Measurements from ENCODE around the gene GIPR.

GIPR gene

GRCh38 chr19:45637890-45638667, 29.9 kb upstream of the GIPR start:
- no CpG with 5 or more reads among the region's 19 CpGs for WGBS (ENCODE audit: insufficient coverage, insufficient read length)
- no peak for DNase-seq (ENCODE audit: low read depth, low spot score)
- no peak overlapping the region; the same call in 1 of the 2 replicates for H3K4me3 ChIP-seq (ENCODE audit: low read length)
- no peaks in the 10 kb centered on the region for H3K9me3 ChIP-seq (ENCODE audit: control insufficient read depth, insufficient read depth, low read length)
- peaks cover 2% of the 10 kb centered on the region; the same call in 1 of the 2 replicates for H3K4me1 ChIP-seq (ENCODE audit: control insufficient read depth, insufficient read depth, low read length)
- H3K27ac ChIP-seq (ENCODE audit: low read length) = no peak overlapping the region
- H3K27me3 ChIP-seq (ENCODE audit: control insufficient read depth, insufficient read depth, low read length) = no peaks in the 10 kb centered on the region
- H3K36me3 ChIP-seq (ENCODE audit: control insufficient read depth, insufficient read depth, low read length) = no peaks in the 10 kb centered on the region

- DNase-seq (ENCODE audit: low read depth, low spot score) = no peak
- Histone ChIP-seq H3K4me3 (ENCODE audit: low read length) (peak within 1 kb of the TSS; percentile 14; the same call in 1 of the 2 replicates), H3K36me3 (ENCODE audit: control insufficient read depth, insufficient read depth, low read length) (no peaks in the 10 kb centered on the region), H3K4me1 (ENCODE audit: control insufficient read depth, insufficient read depth, low read length) (peaks cover 4% of the 10 kb centered on the region; the same call in 1 of the 2 replicates), H3K9me3 (ENCODE audit: control insufficient read depth, insufficient read depth, low read length) (no peaks in the 10 kb centered on the region), H3K27ac (ENCODE audit: low read length) (no peak within 1 kb of the TSS), H3K27me3 (ENCODE audit: control insufficient read depth, insufficient read depth, low read length) (no peaks in the 10 kb centered on the region)
- no CpG with 5 or more reads among the region's 52 CpGs for WGBS (ENCODE audit: insufficient coverage, insufficient read length)
Observed at GRCh38 chr19:45638930-45639729, 28.9 kb upstream of the GIPR start, which contains the start of gene EML2. Gene EML2, minus strand, starts transcription at chr19:45639397. Its CDS starts 21 bp downstream, at chr19:45639376.

GRCh38 chr19:45640849-45641273, 27.2 kb upstream of the GIPR start:
- Histone ChIP-seq H3K27me3 (ENCODE audit: control insufficient read depth, insufficient read depth, low read length) (no peaks in the 10 kb centered on the region), H3K27ac (ENCODE audit: low read length) (no peak overlapping the region), H3K4me3 (ENCODE audit: low read length) (peak overlapping the region; percentile 11; the same call in 1 of the 2 replicates), H3K9me3 (ENCODE audit: control insufficient read depth, insufficient read depth, low read length) (no peaks in the 10 kb centered on the region), H3K36me3 (ENCODE audit: control insufficient read depth, insufficient read depth, low read length) (no peaks in the 10 kb centered on the region), H3K4me1 (ENCODE audit: control insufficient read depth, insufficient read depth, low read length) (peaks cover 7% of the 10 kb centered on the region; the same call in 1 of the 2 replicates)
- no peak for DNase-seq (ENCODE audit: low read depth, low spot score)
- WGBS (ENCODE audit: insufficient coverage, insufficient read length) = no CpG with 5 or more reads among the region's 17 CpGs

- WGBS (ENCODE audit: insufficient coverage, insufficient read length) = no CpG with 5 or more reads among the region's 40 CpGs
- H3K4me1 ChIP-seq (ENCODE audit: control insufficient read depth, insufficient read depth, low read length) = peaks cover 7% of the 10 kb centered on the region; the same call in 1 of the 2 replicates
Observed at GRCh38 chr19:45641274-45642105, 26.5 kb upstream of the GIPR start.

GRCh38 chr19:45643024-45643926, 24.7 kb upstream of the GIPR start:
- Histone ChIP-seq H3K36me3 (ENCODE audit: control insufficient read depth, insufficient read depth, low read length) (no peaks in the 10 kb centered on the region), H3K9me3 (ENCODE audit: control insufficient read depth, insufficient read depth, low read length) (no peaks in the 10 kb centered on the region), H3K27me3 (ENCODE audit: control insufficient read depth, insufficient read depth, low read length) (no peaks in the 10 kb centered on the region), H3K4me3 (ENCODE audit: low read length) (peak overlapping the region; percentile 63; the same call in 1 of the 2 replicates), H3K4me1 (ENCODE audit: control insufficient read depth, insufficient read depth, low read length) (peaks cover 7% of the 10 kb centered on the region; the same call in 1 of the 2 replicates), H3K27ac (ENCODE audit: low read length) (no peak overlapping the region)
- no peak for DNase-seq (ENCODE audit: low read depth, low spot score)
- no CpG with 5 or more reads among the region's 39 CpGs for WGBS (ENCODE audit: insufficient coverage, insufficient read length)

More at GRCh38 chr19:45641274-45642105, 26.5 kb upstream of the GIPR start:
- H3K9me3 ChIP-seq (ENCODE audit: control insufficient read depth, insufficient read depth, low read length) = no peaks in the 10 kb centered on the region
- peak; percentile 97 for DNase-seq (ENCODE audit: low read depth, low spot score)
- H3K27me3 ChIP-seq (ENCODE audit: control insufficient read depth, insufficient read depth, low read length) = no peaks in the 10 kb centered on the region
- peak overlapping the region; percentile 16; the same call in 1 of the 2 replicates for H3K4me3 ChIP-seq (ENCODE audit: low read length)
- H3K27ac ChIP-seq (ENCODE audit: low read length) = no peak overlapping the region
- no peaks in the 10 kb centered on the region for H3K36me3 ChIP-seq (ENCODE audit: control insufficient read depth, insufficient read depth, low read length)

GRCh38 chr19:45643927-45644771, 23.9 kb upstream of the GIPR start:
- no CpG with 5 or more reads among the region's 14 CpGs for WGBS (ENCODE audit: insufficient coverage, insufficient read length)
- DNase-seq (ENCODE audit: low read depth, low spot score) = no peak
- no peak overlapping the region for H3K4me3 ChIP-seq (ENCODE audit: low read length)

GRCh38 chr19:45645068-45645630, 22.9 kb upstream of the GIPR start:
- WGBS (ENCODE audit: insufficient coverage, insufficient read length) = no CpG with 5 or more reads among the region's 35 CpGs
- peak overlapping the region; percentile 38; the same call in 1 of the 2 replicates for H3K4me3 ChIP-seq (ENCODE audit: low read length)
- peaks cover 7% of the 10 kb centered on the region; the same call in 1 of the 2 replicates for H3K4me1 ChIP-seq (ENCODE audit: control insufficient read depth, insufficient read depth, low read length)
- no peak for DNase-seq (ENCODE audit: low read depth, low spot score)
- H3K9me3 ChIP-seq (ENCODE audit: control insufficient read depth, insufficient read depth, low read length) = no peaks in the 10 kb centered on the region
- H3K27me3 ChIP-seq (ENCODE audit: control insufficient read depth, insufficient read depth, low read length) = no peaks in the 10 kb centered on the region
- no peak overlapping the region for H3K27ac ChIP-seq (ENCODE audit: low read length)
- H3K36me3 ChIP-seq (ENCODE audit: control insufficient read depth, insufficient read depth, low read length) = no peaks in the 10 kb centered on the region

More at GRCh38 chr19:45643927-45644771, 23.9 kb upstream of the GIPR start:
- Histone ChIP-seq H3K9me3 (ENCODE audit: control insufficient read depth, insufficient read depth, low read length) (no peaks in the 10 kb centered on the region), H3K4me1 (ENCODE audit: control insufficient read depth, insufficient read depth, low read length) (peaks cover 7% of the 10 kb centered on the region; the same call in 1 of the 2 replicates), H3K27me3 (ENCODE audit: control insufficient read depth, insufficient read depth, low read length) (no peaks in the 10 kb centered on the region), H3K27ac (ENCODE audit: low read length) (no peak overlapping the region), H3K36me3 (ENCODE audit: control insufficient read depth, insufficient read depth, low read length) (no peaks in the 10 kb centered on the region)

- Histone ChIP-seq H3K4me3 (ENCODE audit: low read length) (peak overlapping the region; percentile 38; the same call in 1 of the 2 replicates), H3K36me3 (ENCODE audit: control insufficient read depth, insufficient read depth, low read length) (no peaks in the 10 kb centered on the region), H3K4me1 (ENCODE audit: control insufficient read depth, insufficient read depth, low read length) (peaks cover 7% of the 10 kb centered on the region; the same call in 1 of the 2 replicates), H3K27me3 (ENCODE audit: control insufficient read depth, insufficient read depth, low read length) (no peaks in the 10 kb centered on the region), H3K27ac (ENCODE audit: low read length) (no peak overlapping the region), H3K9me3 (ENCODE audit: control insufficient read depth, insufficient read depth, low read length) (no peaks in the 10 kb centered on the region)
- DNase-seq (ENCODE audit: low read depth, low spot score) = no peak
- no CpG with 5 or more reads among the region's 27 CpGs for WGBS (ENCODE audit: insufficient coverage, insufficient read length)
Observed at GRCh38 chr19:45645631-45646344, 22.2 kb upstream of the GIPR start.
